KMS-11 (cell line): ENCODE measurements around the gene GMPR.

ENCODE experiments used
- H2AFZ ChIP-seq: fragments of 200-600 bp; sonication (generic); 2 replicates; pipeline ENCODE4 v1.6.1; 2016; ENCODE audit warnings: antibody characterized with exemption, mixed run types, low read depth
- H3K27ac ChIP-seq: fragments of 200-600 bp; sonication (generic); 2 replicates; pipeline ENCODE4 v1.6.1; 2016; ENCODE audit warnings: mild to moderate bottlenecking, mixed run types
- H3K27me3 ChIP-seq: fragments of 200-600 bp; sonication (generic); 2 replicates; pipeline ENCODE4 v1.6.1; 2017; ENCODE audit warnings: mild to moderate bottlenecking, low read depth, mixed run types, moderate library complexity; ENCODE audit not compliant: insufficient read depth
- H3K36me3 ChIP-seq: fragments of 200-600 bp; sonication (generic); 2 replicates; pipeline ENCODE4 v1.6.1; 2017; ENCODE audit warnings: mild to moderate bottlenecking, mixed run types; ENCODE audit not compliant: insufficient read depth
- H3K4me1 ChIP-seq: fragments of 200-600 bp; sonication (generic); 2 replicates; pipeline ENCODE4 v1.6.1; 2016; ENCODE audit warnings: mild to moderate bottlenecking, low read depth, mixed run types; ENCODE audit not compliant: poor library complexity, severe bottlenecking
- H3K4me2 ChIP-seq: fragments of 200-600 bp; sonication (generic); 2 replicates; pipeline ENCODE4 v1.7.0; 2016; ENCODE audit warnings: mild to moderate bottlenecking, mixed run types
- H3K4me3 ChIP-seq: fragments of 200-600 bp; sonication (generic); IDR thresholded peaks from 2 replicates; pipeline ENCODE4 v1.6.1; 2017; ENCODE audit warnings: low read depth, low read length, mixed read lengths; ENCODE audit not compliant: insufficient read depth
- H3K79me2 ChIP-seq: fragments of 200-600 bp; sonication (generic); 2 replicates; pipeline ENCODE4 v1.6.1; 2016; ENCODE audit warnings: low read depth, mixed run types; ENCODE audit not compliant: insufficient read depth
- H3K9ac ChIP-seq: fragments of 200-600 bp; sonication (generic); 2 replicates; pipeline ENCODE4 v1.6.1; 2016; ENCODE audit warnings: mild to moderate bottlenecking, mixed run types
- H4K20me1 ChIP-seq: fragments of 200-600 bp; sonication (generic); 2 replicates; pipeline ENCODE4 v1.6.1; 2016; ENCODE audit warnings: mild to moderate bottlenecking, mixed run types; ENCODE audit not compliant: insufficient read depth
- TF ChIP-seq, protein P1 (sequence below): fragments of 200-600 bp; sonication (generic); conservative IDR thresholded peaks from 2 replicates; pipeline ENCODE4 v1.6.1; 2017; ENCODE audit warnings: low read depth, mild to moderate bottlenecking, antibody characterized with exemption, low read length, moderate library complexity, mixed read lengths

Gene GMPR

DNA sequence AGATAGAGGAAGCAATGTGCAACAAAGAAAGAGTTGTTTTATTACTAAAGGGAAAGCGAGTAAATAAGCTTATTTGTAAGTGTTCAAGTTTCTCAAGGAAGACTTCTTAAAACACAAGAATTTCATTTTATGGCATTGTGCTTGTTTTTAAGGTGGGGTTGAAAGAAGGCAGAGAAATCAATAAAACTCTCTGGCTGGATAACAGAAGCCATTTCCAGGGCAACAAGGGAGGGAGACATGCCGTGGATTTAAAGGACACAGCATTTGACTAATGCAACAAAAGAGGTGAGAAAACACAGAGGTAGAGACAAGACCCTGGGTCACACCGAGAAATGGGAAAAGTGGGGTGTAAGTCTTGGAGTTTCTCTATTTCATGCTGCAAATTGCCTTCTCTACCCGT, 28.8 kb upstream of the GMPR start:
- Histone ChIP-seq H3K36me3 (no peaks in the 10 kb centered on the region), H3K4me3 (no peak overlapping the region), H3K27ac (no peak overlapping the region), H3K27me3 (no peaks in the 10 kb centered on the region), H3K4me1 (peaks cover 9% of the 10 kb centered on the region), H3K79me2 (no peaks in the 10 kb centered on the region), H4K20me1 (no peaks in the 10 kb centered on the region), H3K9ac (no peak overlapping the region), H2AFZ (no peak overlapping the region), H3K4me2 (no peak overlapping the region)
- TF ChIP-seq, protein P1, sequence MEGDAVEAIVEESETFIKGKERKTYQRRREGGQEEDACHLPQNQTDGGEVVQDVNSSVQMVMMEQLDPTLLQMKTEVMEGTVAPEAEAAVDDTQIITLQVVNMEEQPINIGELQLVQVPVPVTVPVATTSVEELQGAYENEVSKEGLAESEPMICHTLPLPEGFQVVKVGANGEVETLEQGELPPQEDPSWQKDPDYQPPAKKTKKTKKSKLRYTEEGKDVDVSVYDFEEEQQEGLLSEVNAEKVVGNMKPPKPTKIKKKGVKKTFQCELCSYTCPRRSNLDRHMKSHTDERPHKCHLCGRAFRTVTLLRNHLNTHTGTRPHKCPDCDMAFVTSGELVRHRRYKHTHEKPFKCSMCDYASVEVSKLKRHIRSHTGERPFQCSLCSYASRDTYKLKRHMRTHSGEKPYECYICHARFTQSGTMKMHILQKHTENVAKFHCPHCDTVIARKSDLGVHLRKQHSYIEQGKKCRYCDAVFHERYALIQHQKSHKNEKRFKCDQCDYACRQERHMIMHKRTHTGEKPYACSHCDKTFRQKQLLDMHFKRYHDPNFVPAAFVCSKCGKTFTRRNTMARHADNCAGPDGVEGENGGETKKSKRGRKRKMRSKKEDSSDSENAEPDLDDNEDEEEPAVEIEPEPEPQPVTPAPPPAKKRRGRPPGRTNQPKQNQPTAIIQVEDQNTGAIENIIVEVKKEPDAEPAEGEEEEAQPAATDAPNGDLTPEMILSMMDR = no peak

DNA sequence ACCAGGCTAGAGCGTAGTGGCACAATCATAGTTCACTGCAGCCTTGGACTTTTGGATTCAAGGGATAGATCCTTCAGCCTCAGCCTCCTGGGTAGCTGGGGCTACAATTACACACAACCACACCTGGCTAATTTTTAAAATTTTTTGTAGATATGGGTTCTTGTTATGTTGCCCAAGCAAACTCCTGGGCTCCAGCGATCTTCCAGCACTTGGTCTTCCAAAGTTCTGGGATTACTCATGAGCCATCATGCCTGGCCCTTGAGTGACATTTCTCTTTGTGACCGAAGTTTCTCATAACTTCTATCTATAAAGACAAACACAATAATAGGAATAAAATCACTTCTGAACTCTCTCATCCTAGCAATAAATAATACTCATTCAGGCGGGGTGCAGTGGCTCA, 26.1 kb upstream of the GMPR start:
- H3K27me3 ChIP-seq = no peaks in the 10 kb centered on the region
- no peaks in the 10 kb centered on the region for H3K4me1 ChIP-seq
- no peak overlapping the region for H3K4me3 ChIP-seq
- H3K9ac ChIP-seq = no peak overlapping the region
- TF ChIP-seq, protein P1 = no peak
- H2AFZ ChIP-seq = no peak overlapping the region
- H3K27ac ChIP-seq = no peak overlapping the region
- H3K36me3 ChIP-seq = no peaks in the 10 kb centered on the region
- no peaks in the 10 kb centered on the region for H4K20me1 ChIP-seq
- no peak overlapping the region for H3K4me2 ChIP-seq
- H3K79me2 ChIP-seq = no peaks in the 10 kb centered on the region

DNA sequence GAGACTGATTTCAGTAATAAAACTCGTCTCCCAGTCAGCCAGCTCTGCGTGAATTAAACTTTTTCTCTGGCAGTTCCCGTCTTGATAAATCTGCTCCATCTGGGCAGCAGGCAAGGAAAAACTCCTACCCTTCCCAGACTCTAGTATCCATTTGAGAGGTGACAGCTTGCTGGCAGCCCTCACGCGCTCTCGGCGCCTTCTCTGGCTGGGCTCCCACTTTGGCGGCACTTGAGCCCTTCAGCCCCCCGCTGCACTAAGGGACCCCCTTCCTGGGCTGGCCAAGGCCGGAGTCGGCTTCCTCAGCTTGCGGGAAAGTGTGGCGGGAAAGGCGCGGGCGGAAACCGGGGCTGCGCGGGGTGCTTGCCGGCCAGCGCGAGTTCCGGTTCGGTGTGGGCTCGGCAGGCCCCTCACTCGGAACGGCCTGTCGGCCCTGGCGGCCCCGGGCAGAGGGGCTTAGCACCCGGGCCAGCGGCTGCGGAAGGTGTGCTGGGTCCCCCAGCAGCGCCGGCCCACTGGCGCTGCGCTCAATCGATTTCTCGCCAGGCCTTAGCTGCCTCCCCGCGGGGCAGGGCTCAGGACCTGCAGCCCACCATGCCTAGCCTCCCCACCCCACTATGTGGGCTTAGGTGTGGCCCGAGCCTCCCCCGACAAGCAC, 21.8 kb upstream of the GMPR start:
- Histone ChIP-seq H3K4me1 (no peaks in the 10 kb centered on the region), H3K4me3 (no peak overlapping the region), H3K79me2 (no peaks in the 10 kb centered on the region), H3K36me3 (no peaks in the 10 kb centered on the region), H3K9ac (no peak overlapping the region), H3K27me3 (no peaks in the 10 kb centered on the region), H3K4me2 (no peak overlapping the region), H3K27ac (no peak overlapping the region), H2AFZ (no peak overlapping the region), H4K20me1 (no peaks in the 10 kb centered on the region)
- TF ChIP-seq, protein P1 = no peak

DNA sequence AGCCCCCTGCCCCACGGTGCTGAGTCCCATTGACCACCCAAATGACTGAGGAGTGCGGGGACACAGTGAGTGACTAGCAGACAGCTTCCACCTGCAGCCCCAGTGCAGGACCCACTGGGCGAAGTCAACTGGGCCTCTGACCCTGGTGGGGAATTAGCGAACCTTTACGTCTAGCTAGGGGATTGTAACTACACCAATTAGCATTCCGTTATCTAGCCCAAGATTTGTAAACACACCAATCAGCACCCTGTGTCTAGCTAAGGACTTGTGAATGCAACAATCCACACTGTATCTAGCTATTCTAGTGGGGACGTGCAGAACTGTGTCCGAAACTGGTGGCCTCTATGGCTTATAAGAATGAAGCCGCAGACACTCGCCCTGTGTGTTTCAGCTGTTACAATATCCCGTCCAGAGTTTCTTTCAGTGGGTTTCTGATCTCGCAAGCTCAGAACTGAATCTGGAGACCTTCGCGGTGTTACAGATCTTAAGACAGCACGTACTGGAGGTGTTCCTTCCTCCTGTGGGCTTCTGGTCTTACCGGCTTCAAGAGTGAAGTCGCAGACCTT, 21.1 kb upstream of the GMPR start:
- TF ChIP-seq, protein P1 = no peak
- Histone ChIP-seq H2AFZ (no peak overlapping the region), H3K9ac (no peak overlapping the region), H3K36me3 (no peaks in the 10 kb centered on the region), H3K27me3 (no peaks in the 10 kb centered on the region), H3K4me1 (no peaks in the 10 kb centered on the region), H3K4me3 (no peak overlapping the region), H4K20me1 (no peaks in the 10 kb centered on the region), H3K79me2 (no peaks in the 10 kb centered on the region), H3K4me2 (no peak overlapping the region), H3K27ac (no peak overlapping the region)
